GM23338 (cell line): ENCODE data around the gene ITGB5.

ENCODE experiments used
- CTCF ChIP-seq, 2 experiments: fragments of 200-600 bp in 1 of 2; sonication (generic) in 1 of 2; conservative IDR thresholded peaks; 2 replicates each; pipeline versions ENCODE4 v1.5.1 to v1.6.1; 2016 to 2017; ENCODE audit warnings: antibody characterized with exemption in 2 of 2, low read depth in 2 of 2, mild to moderate bottlenecking in 2 of 2, moderate library complexity in 1 of 2
- EZH2 ChIP-seq: fragments of 200-600 bp; sonication (generic); IDR thresholded peaks from one replicate; pipeline ENCODE4 v1.8.0; 2017; ENCODE audit warnings: antibody characterized with exemption, mild to moderate bottlenecking, low read depth; ENCODE audit not compliant: unreplicated experiment
- ZNF114 ChIP-seq: fragments of 250-450 bp; sonication (Bioruptor Pico); IDR thresholded peaks from 2 replicates; pipeline ENCODE4 v1.5.0; 2020; ENCODE audit warnings: mild to moderate bottlenecking, moderate library complexity

- TF ChIP-seq EZH2 (no peak), CTCF (conservative IDR thresholded peaks at IDR 0.05; ENCODE audit: low read depth in 2 of 2) (no peak; a peak in 1 of 4 replicates), ZNF114 (CRISPR knock-in tag) (no peak)
Observed at GRCh38 chr3:124834723-124835718, 52.1 kb downstream of the ITGB5 start.
